Measurements from ENCODE around the gene MIA.

GRCh38 chr19:40778706-40779284, 3.5 kb downstream of the MIA start:
- TF ChIP-seq CTCF (conservative IDR thresholded peaks at IDR 0.05 in 1 of 2, IDR thresholded peaks at IDR 0.05 in 1 of 2; ENCODE audit: low read depth in 1 of 2, low read length in 2 of 2) (no peak), EZH2 (IDR thresholded peaks at IDR 0.05; ENCODE audit: low read length, missing control alignments) (no peak)

Measured in fibroblast of lung (primary cell).